Lower lobe of right lung (tissue), 2 donors: ENCODE results near the gene TMUB1. TPM values are rescaled to one million over a fixed set of nuclear protein-coding genes. Genes with fewer than 3 reads are reported as not detected.

Experiments
- ATAC-seq, 2 donors: fragments of 200-7000 bp; cut with Tn5 transposase; one replicate each; pipeline ENCODE4 v1.9.1; 2020 to 2022; ENCODE audit warnings: mild to moderate bottlenecking in 2 of 2, moderate library complexity in 2 of 2
- DNase-seq: peaks from one replicate; pipeline ENCODE4 v3.0.0-alpha.2; 2020
- H3K27ac ChIP-seq: fragments of 200-600 bp; one replicate; pipeline ENCODE4 v1.8.0; 2022
- H3K27me3 ChIP-seq: fragments of 200-600 bp; one replicate; pipeline ENCODE4 v1.8.0; 2022; ENCODE audit warnings: low read depth
- H3K36me3 ChIP-seq: fragments of 200-600 bp; one replicate; pipeline ENCODE4 v1.8.0; 2022; ENCODE audit warnings: mild to moderate bottlenecking
- H3K4me1 ChIP-seq: fragments of 200-600 bp; one replicate; pipeline ENCODE4 v1.8.0; 2022
- H3K4me3 ChIP-seq: fragments of 200-600 bp; one replicate; pipeline ENCODE4 v1.8.0; 2022; ENCODE audit warnings: mild to moderate bottlenecking
- H3K9me3 ChIP-seq: fragments of 200-600 bp; one replicate; pipeline ENCODE4 v1.8.0; 2022
- CTCF ChIP-seq: fragments of 200-600 bp; IDR thresholded peaks from one replicate; pipeline ENCODE4 v1.8.0; 2022; ENCODE audit warnings: antibody characterized with exemption, mild to moderate bottlenecking
- intact Hi-C: fragments of 100-400 bp; cut with DNase I; formaldehyde crosslinking; loops from one replicate; pipeline ENCODE4 v1.11.0; 2022
- total RNA-seq: library from RNA; stranded (reverse); fragmentation: NEBNext Ultra II Directional; extraction: Animal tissue kit (Norgen Biotek cat#: 25700); gene quantifications from one replicate; pipeline ENCODE4 v1.2.1, GENCODE V29; 2021
- donor health status: DM: no; HTN: yes; CAD: no; lungs with severe emphysema.

TMUB1 gene
- total RNA-seq, 1 donor from 2014 or later, result 37.4 TPM

GRCh38 chr7:151079199-151079910 lies 3.9 kb downstream of the TMUB1 start:
- no peak for DNase-seq
- intact Hi-C loops, result no loop called here
- ATAC-seq, result no peak
- no peak for TF ChIP-seq CTCF
- peak overlapping the region; percentile 93 for H3K27ac ChIP-seq
- no peaks in the 10 kb centered on the region for H3K27me3 ChIP-seq
- H3K4me3 ChIP-seq, result peak overlapping the region; percentile 96
- H3K9me3 ChIP-seq, result no peaks in the 10 kb centered on the region
- peaks cover 44% of the 10 kb centered on the region for H3K4me1 ChIP-seq
- H3K36me3 ChIP-seq, result peaks cover 35% of the 10 kb centered on the region

GRCh38 chr7:151078233-151079040 lies 4.9 kb downstream of the TMUB1 start:
- H3K36me3 ChIP-seq, result peaks cover 44% of the 10 kb centered on the region
- H3K9me3 ChIP-seq, result no peaks in the 10 kb centered on the region
- DNase-seq (no peak), ATAC-seq (no peak)
- no peak overlapping the region for H3K4me3 ChIP-seq
- peak overlapping the region; percentile 18 for H3K27ac ChIP-seq
- TF ChIP-seq CTCF, result no peak
- intact Hi-C loops, result no loop called here
- H3K4me1 ChIP-seq, result peaks cover 38% of the 10 kb centered on the region
- no peaks in the 10 kb centered on the region for H3K27me3 ChIP-seq

GRCh38 chr7:151077705-151078232 lies 5.5 kb downstream of the TMUB1 start:
- Histone ChIP-seq H3K36me3 (peaks cover 51% of the 10 kb centered on the region), H3K27ac (no peak overlapping the region), H3K27me3 (no peaks in the 10 kb centered on the region), H3K4me3 (no peak overlapping the region), H3K4me1 (peaks cover 38% of the 10 kb centered on the region), H3K9me3 (no peaks in the 10 kb centered on the region)
- no peak for TF ChIP-seq CTCF
- intact Hi-C loops, result no loop called here
- ATAC-seq (no peak), DNase-seq (no peak)

- no peak overlapping the region for H3K27ac ChIP-seq
- no peak for ATAC-seq
- no peak overlapping the region for H3K4me3 ChIP-seq
- DNase-seq, result no peak
- no peak for TF ChIP-seq CTCF
- peaks cover 58% of the 10 kb centered on the region for H3K36me3 ChIP-seq
- peaks cover 31% of the 10 kb centered on the region for H3K4me1 ChIP-seq
- no peaks in the 10 kb centered on the region for H3K27me3 ChIP-seq
- intact Hi-C loops, result no loop called here
- H3K9me3 ChIP-seq, result no peaks in the 10 kb centered on the region
Observed at GRCh38 chr7:151076863-151077704, 6.2 kb downstream of the TMUB1 start.

- Histone ChIP-seq H3K4me3 (no peak overlapping the region), H3K36me3 (peaks cover 69% of the 10 kb centered on the region), H3K4me1 (peaks cover 20% of the 10 kb centered on the region), H3K9me3 (no peaks in the 10 kb centered on the region), H3K27me3 (no peaks in the 10 kb centered on the region), H3K27ac (no peak overlapping the region)
- intact Hi-C loops, result no loop called here
- no peak for TF ChIP-seq CTCF
- ATAC-seq, result no peak
- peak; percentile 43 for DNase-seq
Observed at GRCh38 chr7:151075978-151076426, 7.3 kb downstream of the TMUB1 start.
